GM21360 (cell line): ENCODE measurements around the gene SYNRG.
A peak's percentile ranks its signal among the peaks of the same experiment; 100 is the strongest.

Source experiments
- ATAC-seq: cut with Tn5 transposase; IDR thresholded peaks from one replicate; pipeline ENCODE4 v1.9.1; 2021; ENCODE audit warnings: mild to moderate bottlenecking, moderate library complexity; ENCODE audit not compliant: unreplicated experiment

Gene SYNRG

GRCh38 chr17:37502009-37502936 lies 106.9 kb downstream of the SYNRG start:
- ATAC-seq = no peak

GRCh38 chr17:37500378-37500777 lies 108.8 kb downstream of the SYNRG start:
- no peak for ATAC-seq

GRCh38 chr17:37494971-37495370 lies 114.2 kb downstream of the SYNRG start:
- no peak for ATAC-seq

- ATAC-seq = no peak
Observed at GRCh38 chr17:37494401-37494831, 114.8 kb downstream of the SYNRG start.

GRCh38 chr17:37493249-37494027 lies 115.8 kb downstream of the SYNRG start:
- ATAC-seq = no peak

- no peak for ATAC-seq
Observed at GRCh38 chr17:37492167-37492566, 117.1 kb downstream of the SYNRG start.

- no peak for ATAC-seq
Observed at GRCh38 chr17:37490638-37491614, 118.3 kb downstream of the SYNRG start.

- peak; percentile 43 for ATAC-seq
Observed at GRCh38 chr17:37490022-37490587, 119.1 kb downstream of the SYNRG start.

- ATAC-seq = peak; percentile 67
Observed at GRCh38 chr17:37489197-37490001, 119.8 kb downstream of the SYNRG start, which contains the start of gene DUSP14. Gene DUSP14 (plus strand): TSS chr17:37489891. CDS start chr17:37512273, 22,382 bp downstream.

- ATAC-seq = no peak
Observed at GRCh38 chr17:37488607-37489196, 120.5 kb downstream of the SYNRG start.

GRCh38 chr17:37488009-37488604 lies 121.1 kb downstream of the SYNRG start:
- ATAC-seq = no peak

GRCh38 chr17:37485938-37486570 lies 123.2 kb downstream of the SYNRG start:
- ATAC-seq = no peak

GRCh38 chr17:37483311-37484039 lies 125.7 kb downstream of the SYNRG start:
- ATAC-seq = no peak

GRCh38 chr17:37481001-37481665 lies 128.1 kb downstream of the SYNRG start:
- ATAC-seq = no peak

- ATAC-seq = no peak
Observed at GRCh38 chr17:37480427-37480826, 128.8 kb downstream of the SYNRG start.

- no peak for ATAC-seq
Observed at GRCh38 chr17:37479025-37479424, 130.2 kb downstream of the SYNRG start.

- ATAC-seq = no peak
Observed at GRCh38 chr17:37478187-37478586, 131.0 kb downstream of the SYNRG start.
